GM18520 (cell line): ENCODE results near the gene CPNE5.

ENCODE experiments used
- ATAC-seq: cut with Tn5 transposase; IDR thresholded peaks from one replicate; pipeline ENCODE4 v1.9.1; 2021; ENCODE audit not compliant: unreplicated experiment

Gene CPNE5

DNA sequence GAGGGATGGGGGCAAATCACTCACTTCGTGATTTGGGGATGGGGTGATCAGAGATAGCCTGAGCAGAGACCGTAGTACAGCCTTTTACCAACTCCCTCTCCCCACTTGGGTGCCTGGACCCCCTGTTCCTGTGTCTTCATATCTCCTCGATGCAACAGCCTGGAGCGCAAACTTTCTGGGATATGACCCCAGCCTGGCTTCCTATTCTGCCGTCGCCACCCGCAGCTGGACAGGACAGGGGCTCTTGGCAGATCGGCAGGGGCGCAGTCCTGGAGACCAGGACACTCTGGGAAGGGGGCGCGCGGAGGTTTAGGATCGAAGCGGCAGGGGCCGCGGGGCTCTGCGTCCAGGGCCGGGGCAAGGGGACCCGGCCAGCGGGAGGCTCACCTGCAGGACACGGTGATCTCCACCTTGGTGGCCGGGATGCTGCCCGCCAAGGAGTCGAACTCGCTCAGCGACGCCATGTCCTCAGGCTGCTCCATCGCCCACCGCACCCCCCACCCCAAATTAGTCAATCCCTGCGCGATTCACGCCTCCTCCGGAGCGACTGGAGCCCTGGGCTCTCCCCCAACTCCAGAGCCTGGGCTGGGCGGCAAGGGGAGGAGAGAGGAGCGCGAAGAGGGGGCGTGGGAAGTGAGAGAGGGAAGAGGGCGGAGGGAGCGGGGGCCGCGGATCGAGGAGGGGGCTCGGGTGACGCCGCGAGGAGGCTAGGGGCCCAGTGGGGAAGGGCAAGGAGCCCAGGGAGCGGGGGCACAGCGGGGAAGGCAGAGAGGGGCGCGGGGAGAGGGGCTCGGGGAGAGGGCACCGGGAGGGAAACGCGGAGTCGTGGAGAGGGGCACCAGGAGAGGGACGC, at the start of gene CPNE5:
TSS of gene CPNE5 (minus strand) at position 549 of the 853 bp plus-strand sequence. CDS start at position 482, 67 bp downstream.
- no peak for ATAC-seq

DNA sequence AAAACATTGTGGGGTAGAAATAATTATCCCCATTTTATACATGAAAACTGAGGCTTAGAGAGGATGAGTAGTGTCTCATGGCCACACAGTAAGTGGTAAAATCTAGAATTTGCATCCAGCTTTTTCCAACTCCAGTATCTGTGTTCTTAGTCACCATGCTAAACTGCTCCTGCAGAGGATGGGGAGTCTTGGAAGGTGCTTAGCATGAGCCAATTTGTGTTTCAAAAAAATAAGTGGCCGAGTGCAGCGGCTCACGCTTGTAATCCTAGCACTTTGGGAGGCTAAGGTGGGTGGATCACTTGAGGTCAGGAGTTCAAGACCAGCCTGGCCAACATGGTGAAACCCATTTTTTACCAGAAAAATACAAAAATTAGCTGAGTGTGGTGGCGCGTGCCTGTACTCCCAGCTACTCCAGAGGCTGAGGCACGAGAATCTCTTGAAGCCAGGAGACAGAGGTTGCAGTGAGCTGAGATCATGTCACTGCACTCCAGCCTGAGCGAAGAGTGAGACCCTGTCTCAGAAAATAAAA, 48.9 kb upstream of the CPNE5 start:
- no peak for ATAC-seq

DNA sequence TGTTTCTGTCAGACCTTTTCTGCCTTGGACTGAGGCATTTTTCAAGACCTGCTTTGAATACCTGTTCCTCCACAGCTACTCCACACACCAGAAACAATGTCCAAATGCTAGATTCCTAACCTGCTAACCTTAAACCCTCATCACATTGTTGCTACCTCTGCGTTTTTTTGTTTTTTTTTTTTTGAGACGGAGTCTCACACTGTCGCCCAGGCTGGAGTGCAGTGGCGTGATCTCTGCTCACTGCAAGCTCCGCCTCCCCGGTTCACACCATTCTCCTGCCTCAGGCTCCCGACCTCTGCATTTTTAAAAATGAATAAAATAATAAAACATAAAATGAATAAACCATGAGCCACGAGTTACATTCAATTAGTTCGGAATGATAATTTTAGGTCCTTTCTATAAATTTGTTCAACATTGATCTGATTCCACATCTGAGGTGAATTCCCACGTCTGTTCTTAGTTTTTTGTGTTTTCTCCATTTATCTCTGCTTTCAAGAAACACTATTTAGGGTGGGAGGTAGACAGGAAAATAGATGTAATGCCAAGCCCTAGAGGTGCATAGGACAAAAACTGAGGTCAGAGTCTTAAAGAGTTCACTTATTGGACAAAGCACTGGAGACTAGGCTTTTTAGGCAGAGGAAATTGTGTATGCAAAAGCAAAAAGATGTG, 47.8 kb upstream of the CPNE5 start:
- no peak for ATAC-seq

DNA sequence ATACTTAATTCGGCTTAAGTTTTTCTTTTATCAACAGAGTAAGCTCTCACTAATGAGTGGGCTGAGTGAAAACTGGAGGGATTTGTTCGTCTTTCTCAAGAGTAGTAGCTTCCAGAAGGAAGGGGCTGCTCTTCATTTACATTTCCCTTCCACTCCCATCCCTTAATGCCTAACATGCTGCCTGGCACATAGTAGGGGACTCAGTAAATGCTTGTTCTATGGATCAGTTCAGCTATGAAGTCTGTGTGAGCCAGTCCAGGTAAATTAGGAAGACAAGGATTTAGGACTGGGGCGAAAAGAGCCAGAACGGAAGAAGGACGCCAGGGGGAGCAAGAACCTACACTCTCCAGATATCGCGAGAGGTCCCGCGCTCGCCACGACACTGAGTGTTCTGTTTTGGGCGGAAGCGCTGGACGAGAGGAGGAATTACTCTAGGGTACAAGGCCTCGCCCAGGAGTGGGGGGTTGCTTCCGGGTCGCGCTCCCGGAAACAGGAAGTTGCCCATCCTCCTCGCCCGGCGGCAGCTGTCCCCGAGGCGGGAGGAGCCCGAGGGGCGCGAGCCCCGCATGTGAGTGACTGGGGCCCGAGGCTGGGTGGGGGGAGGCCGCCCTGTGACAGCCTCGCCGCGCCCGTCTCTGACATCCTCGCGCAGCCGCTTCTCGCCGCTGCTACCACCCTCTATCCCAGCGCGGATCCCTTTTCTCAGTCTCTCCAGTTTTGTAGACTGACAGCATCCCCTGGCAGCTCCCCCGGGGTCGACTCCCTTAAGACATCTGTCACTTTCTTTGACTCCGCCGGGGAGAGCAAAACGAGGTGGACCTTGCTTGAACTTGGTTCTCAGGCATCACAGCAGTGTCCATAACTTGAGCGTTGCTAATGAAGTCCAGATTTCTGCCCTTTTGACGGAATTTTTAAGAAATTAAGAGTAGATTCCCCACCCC, 46.5 kb upstream of the CPNE5 start, which contains the start of gene C6orf89:
TSS of gene C6orf89 (plus strand) at position 492 of the 941 bp plus-strand sequence. CDS start 13,493 bp downstream, outside the sequence.
- peak; percentile 97 for ATAC-seq

DNA sequence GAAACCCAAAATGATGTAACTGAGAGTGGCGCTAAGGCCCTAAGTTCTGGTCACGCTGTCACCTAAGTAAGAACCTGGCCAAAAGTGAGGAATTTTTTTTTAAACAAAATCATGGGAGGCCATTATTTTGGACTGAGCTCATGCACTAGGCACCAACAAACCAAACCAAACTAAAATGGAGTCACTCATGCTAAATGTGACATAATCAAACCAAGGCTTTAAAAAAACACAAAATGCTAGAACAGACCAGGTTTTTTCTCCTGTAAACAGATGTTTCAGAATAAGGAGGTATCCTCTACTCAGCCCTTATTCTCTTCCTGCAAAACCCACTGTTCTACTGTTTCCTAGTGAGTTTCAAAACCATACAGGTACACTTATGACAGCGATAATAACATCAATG, 45.4 kb upstream of the CPNE5 start:
- ATAC-seq, result no peak

DNA sequence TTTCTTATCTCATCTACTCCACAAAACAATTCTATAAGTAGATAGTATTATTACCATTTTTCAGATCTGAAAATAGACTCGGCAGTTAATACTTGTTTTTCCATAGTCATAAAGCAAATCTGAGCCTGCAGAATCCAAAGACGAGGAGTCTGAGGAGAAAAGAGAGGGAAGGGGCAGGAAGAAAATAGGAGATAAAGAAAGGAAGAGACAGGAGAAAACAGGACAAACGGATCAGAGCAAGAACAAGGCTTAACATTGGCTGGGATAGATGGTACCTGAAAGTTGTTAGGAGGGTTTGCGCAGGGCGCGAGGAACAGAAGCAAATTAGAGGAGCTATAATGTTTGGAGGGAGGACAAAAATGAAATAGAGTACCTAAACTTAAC, 36.0 kb upstream of the CPNE5 start:
- ATAC-seq, result no peak

DNA sequence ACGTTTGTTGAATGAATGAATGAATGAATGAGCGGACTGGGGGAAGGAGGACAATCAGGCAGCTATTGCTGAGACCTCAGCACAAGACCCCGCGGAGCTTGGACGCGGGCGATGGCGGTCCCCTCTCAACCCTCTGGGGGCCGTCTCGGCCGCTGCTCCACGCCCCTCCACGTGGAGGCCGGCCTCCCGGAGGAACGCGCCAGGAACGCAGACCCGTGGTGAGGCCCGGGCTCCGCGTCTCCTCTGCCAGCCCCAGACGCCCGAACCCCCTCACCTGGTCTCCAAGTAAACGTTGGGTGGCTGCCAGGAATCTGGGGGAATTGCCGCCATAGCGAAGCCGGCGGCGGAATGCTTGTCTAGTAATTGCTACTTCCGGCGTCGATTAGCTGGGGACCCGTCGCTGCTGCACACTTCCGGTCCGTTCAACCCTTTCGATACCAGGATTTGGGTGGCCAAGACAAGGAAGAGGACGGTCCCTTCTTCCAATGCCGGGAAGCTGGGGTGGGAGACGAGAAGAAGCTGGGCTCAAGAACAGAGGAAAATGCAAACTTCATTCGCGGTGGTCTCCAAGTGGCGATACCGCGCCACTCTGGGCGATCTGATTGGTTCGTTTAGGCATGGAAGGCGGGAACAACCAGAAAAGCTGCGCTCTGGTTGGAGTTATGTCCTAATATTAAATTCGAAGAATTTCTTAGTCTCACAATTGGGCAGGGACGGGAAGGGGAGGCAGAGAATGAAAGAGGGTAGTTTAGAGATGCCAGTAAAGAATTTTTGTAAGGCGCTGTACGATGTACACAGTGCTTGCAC, 35.4 kb upstream of the CPNE5 start, which contains the start of gene PPIL1:
TSS of gene PPIL1 (minus strand) at position 361 of the 807 bp plus-strand sequence. CDS start at position 330, 31 bp downstream.
- peak; percentile 70 for ATAC-seq

DNA sequence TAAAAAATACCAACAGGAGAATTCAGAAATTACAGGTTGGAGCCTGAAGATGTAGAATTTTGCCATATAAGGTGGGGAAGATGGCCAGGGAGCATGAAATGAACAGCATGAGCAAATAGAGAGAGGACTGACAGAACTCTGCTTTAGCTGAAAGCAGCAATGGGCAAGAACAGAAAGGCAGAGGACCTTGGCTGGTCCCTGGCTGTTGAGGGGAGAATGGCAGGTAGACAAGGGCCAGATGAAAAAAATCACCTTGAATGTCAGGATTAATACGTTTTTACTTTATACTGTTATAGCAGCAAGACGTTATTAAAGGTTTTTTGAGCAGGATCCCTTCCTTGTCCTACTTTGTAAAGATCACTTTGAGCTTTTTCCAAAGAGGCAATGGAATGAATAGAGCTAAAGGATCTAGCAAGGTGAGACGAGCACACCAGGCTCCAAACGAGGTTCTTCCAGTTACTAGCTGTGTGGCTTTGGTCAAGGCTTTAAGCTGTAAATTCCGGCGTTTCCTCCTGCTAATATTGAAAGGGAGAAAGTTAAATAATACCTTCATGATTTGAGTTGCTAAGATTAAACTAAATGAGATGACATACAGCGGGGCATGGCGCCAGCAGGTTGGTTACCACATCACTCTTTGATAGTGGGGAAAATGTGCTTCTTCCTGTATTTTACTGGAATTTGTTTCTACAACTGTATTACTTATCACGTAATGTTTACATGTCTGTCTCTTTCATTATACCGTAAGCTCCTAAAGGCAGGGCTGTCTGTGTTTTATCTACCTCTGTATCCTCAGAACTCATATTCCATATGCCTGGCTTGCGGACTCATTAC, 34.6 kb upstream of the CPNE5 start:
- no peak for ATAC-seq

DNA sequence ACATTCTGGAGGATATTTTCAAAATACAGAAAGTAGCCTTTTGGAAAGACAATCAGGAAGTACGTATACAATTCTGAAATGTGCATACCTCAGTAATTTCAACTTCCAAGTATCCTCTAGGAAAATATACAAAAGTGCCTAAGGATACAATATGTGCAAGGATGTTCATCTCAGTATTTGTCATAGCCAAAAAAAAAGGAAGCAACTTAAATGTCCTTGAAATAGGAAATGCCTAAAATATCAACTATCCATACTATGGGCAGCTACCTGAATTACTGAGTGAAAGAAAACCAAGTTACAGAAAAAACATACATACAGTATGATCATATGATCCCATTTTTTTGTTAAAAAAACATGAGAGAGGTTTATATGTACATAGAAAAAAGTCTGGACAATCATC, 33.9 kb upstream of the CPNE5 start:
- ATAC-seq, result no peak

DNA sequence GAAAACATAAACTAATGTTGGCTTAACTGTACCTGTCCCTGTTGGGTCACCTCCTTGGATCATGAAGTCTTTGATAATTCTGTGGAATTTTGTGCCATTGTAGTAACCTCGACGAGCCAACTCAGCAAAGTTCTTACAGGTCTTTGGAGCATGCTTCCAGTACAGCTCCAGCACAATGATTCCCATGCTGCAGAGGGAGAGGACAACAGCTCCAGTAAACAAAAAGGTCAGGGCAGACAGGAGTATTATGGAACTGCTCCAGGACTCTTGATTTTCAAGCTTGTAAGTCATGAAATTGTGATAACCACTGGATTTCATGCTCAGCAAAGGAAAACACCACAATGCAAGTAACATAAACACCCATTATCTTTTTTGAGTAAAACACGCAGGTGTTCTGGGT, 32.4 kb upstream of the CPNE5 start:
- no peak for ATAC-seq

DNA sequence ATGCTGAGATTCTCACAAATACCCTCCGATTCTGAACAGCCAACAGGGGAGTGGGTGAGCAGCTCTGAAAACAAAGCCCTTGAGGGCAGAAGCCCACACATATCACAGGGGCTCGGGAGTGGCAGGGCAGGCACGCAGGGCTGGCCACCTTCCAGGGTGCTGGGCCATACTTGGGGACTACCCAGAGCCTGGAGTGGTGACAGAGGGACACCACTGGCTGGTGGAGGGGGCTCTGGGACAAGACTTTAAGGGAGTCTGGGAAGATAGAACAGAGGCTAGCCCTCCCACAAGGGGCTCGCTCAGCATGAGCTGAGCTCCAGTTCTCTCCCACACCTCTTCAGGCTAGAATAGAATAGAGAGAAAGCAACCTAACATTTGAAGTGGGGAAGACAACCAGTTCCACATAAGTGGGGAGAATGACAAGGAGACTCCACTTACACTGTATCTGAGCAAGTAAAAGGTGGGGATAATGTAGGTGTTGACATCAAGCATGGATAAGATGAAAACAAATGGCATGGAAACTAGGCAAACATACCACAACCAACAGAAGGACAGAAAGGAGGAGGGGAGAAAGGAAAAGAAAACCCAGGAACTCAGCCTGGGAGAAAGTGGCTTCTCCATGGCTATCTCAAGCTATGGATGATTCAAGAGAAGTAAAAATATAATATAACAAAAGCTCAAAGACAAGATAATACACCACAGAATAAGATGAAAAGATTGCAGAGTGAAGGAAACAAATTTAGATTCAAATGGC, 28.4 kb upstream of the CPNE5 start:
- ATAC-seq, result no peak

DNA sequence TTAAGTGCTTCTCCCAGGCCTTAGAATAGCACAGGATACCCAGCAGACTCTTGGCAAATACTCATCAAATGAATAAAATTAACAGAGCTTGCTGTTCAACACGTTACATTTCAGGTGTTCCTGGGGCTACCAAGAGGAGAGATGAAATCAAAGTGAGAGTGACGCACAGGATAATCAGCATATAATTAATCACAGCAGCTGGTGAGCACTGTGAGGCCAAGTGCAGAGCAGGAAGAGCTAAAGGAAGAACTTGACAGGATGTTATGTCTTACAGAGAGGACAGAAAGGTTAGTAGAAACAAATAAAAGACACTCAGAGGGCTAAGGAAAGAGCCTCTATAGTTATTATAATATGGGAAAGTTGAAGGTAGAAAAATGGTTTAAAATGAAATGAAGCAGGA, 26.6 kb upstream of the CPNE5 start:
- ATAC-seq, result no peak

DNA sequence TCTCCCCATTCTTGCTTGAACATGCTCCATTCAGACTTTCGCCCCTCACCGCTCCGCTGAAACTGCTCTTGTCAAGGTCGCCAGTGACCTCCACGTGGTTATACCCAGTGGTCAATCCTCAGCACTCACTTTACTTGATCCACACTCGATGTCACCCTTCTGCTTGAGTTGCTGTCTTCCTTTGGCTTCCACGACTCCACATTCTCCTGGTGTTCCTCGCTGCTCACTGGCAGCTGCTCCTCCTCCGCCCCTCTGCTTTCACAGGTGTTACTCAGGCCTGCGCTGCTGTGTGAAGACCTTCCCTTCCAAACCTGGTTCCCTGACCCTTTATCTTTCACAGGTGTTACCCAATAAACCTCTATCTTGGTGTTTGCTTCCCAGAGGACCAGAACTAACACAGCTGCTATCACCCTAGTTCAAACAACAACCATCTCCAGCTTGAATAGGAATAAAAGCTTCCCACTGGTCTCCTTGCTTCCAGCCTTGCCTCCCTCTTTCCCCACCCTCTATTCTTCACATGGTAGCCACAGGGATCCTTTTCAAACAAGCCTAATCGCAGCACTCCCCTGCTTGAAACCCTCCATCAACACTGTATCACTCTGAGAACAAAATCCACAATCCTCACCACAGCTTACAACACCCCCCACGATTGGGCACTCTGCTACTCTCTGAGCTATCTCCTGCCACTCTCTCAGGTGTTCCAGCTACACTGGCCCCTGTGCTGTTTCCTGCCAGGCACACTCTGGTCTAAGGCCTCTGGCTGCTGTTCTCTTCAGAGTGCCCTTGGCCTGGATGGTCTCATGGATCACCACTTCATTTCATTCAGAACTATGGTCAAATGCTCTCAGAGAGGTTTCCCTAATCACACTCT, 24.7 kb upstream of the CPNE5 start:
- no peak for ATAC-seq

DNA sequence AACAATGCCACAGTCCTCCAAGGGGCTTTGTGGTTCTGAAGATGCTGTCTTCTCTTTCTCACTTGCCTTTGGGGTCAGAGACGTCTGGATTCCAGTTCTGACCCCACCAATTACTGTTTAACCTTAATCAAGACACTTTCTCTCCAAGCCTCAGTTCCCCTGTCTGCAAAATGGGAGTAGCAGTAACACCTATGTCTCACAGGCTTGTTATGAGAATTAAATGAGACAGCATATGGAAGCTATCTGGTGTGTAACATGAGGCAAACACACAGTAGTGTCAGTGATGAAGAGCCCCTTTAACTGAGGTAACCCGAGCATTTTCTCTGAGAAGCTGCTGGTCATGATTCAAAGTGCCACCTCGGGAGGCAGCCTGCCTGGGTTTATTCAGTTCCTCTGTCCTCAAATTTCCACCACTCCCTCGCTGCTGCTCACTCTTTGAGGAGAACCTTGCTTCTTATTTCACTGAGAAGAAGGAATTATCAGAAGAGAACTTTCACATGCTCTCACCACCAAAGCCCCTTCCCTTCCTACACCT, 23.7 kb upstream of the CPNE5 start:
- ATAC-seq, result no peak

DNA sequence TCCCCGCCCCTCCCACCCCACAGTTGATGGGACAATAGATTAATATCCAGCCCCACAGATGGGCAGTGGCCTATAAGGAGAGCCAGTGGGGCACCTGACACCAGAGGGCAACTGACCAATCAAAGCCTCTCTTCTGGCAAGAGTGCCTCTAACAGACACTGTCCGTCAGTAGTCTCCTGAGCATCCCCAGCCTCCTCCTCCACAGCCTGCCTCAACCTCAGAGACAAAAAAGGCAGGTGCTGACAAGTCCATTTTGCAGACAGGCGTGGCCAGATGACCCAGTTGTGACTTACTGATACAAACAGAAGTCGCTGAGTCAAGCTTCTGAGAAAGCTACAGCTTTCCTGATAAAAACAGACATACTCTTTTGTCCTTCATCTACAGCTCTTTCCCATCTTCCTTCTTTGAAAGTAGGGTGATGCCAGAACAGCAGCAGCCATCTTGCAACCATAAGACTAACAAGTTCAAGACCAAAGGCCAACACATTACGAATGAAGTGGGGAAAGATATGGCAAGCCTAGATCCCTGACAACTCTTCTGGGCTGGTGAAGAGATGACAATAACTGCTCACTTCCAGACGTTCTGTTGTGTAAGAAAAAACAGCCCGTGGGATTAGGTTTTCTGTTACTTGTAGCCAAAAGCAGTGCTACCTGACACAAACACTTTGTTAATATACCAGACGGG, 23.1 kb upstream of the CPNE5 start:
- no peak for ATAC-seq

DNA sequence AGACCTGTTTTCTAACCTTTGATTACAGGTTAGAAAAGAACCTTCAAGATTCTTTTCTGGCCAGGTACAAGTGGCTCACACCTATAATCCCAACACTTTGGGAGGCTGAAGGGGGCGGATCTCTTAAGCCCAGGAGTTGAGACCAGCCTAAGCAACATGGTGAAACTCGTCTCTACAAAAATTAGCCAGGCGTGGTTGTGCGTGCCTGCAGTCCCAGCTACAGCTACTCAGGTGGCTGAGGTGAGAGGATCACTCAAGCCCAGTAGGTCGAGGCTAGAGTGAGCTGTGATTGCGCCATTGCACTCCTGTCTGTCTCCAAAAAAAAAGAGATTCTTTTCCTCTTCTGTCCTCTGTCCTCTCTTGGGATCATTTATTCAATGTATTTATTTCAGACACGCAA, 20.9 kb upstream of the CPNE5 start:
- no peak for ATAC-seq
